ENCODE measurements around the gene KIF9.
"Not testable (repeated sequence)": the region's sequence is repeated elsewhere in the genome, so short reads cannot be mapped to it uniquely, and the experiment has no call there.

KIF9 gene

DNA sequence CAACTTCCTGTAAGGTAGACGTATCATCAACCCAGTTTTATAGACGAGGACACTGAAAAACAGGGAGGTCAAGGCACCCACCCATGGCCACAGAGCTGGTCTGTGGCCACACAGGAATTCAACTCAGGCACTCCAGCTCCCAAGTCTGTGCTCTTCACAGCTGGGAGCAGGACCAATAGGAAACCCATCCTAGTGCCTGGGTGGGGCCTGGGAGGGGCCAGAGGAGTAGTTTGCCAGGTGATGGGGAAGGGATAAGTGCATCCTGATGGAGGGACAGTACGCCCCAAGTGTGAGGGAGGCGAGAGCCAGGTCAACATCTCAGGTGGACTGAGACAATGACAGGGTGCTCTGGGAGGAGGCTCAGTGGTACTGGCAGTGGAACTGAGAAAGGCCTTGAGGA, 22.0 kb downstream of the KIF9 start:
- Histone ChIP-seq H3K14ac (ENCODE audit: low read length) (no peak overlapping the region), H3K4ac (ENCODE audit: low read length) (no peak overlapping the region), H3K36me3 (replicated peaks in 1 of 2; ENCODE audit: control insufficient read depth in 2 of 2, insufficient read depth in 2 of 2, low read length in 2 of 2) (no peaks in the 10 kb centered on the region), H3K4me1 (ENCODE audit: control insufficient read depth in 2 of 2, insufficient read depth in 1 of 2, low read depth in 1 of 2, low read length in 2 of 2) (peaks cover 0 to 7% of the 10 kb centered on the region in 2 donors), H4K91ac (ENCODE audit: low read depth, low read length, poor library complexity) (no peak overlapping the region), H2AFZ (ENCODE audit: low read length) (no peak overlapping the region), H3K4me3 (ENCODE audit: low read length in 2 of 2) (no peak overlapping the region), H2BK15ac (ENCODE audit: low read length) (no peak overlapping the region), H3K27me3 (ENCODE audit: control insufficient read depth in 3 of 3, insufficient read depth in 3 of 3, low read depth in 1 of 3, low read length in 3 of 3) (peaks cover 0 to 6% (median 0%) of the 10 kb centered on the region in 3 experiments), H2BK120ac (ENCODE audit: low read depth, low read length) (no peak overlapping the region), H4K8ac (ENCODE audit: low read depth, low read length) (no peak overlapping the region), H2AK5ac (ENCODE audit: low read depth, low read length) (peak overlapping the region; percentile 66), H3K23ac (ENCODE audit: low read depth, low read length, poor library complexity) (no peak overlapping the region), H3K9me3 (replicated peaks in 1 of 2; ENCODE audit: control insufficient read depth in 2 of 2, insufficient read depth in 1 of 2, low read depth in 1 of 2, low read length in 2 of 2) (peaks cover 0 to 1% of the 10 kb centered on the region in 2 donors), H3K4me2 (ENCODE audit: insufficient read depth, low read length, poor library complexity, severe bottlenecking) (no peak overlapping the region), H3K79me1 (ENCODE audit: low read depth, low read length) (no peaks in the 10 kb centered on the region), H3K27ac (replicated peaks; ENCODE audit: low read length) (no peak overlapping the region), H2BK12ac (ENCODE audit: low read length) (no peak overlapping the region), H3K18ac (ENCODE audit: low read length) (no peak overlapping the region), H2BK5ac (ENCODE audit: low read length) (no peak overlapping the region), H3K9ac (ENCODE audit: low read depth, low read length, poor library complexity) (no peak overlapping the region)
- no peak for DNase-seq (ENCODE audit: low spot score)
- WGBS, 2 donors (ENCODE audit: extremely low coverage in 2 of 2, insufficient read length in 2 of 2, insufficient replicate concordance in 1 of 2): no CpG with 5 or more reads among the region's 4 CpGs

DNA sequence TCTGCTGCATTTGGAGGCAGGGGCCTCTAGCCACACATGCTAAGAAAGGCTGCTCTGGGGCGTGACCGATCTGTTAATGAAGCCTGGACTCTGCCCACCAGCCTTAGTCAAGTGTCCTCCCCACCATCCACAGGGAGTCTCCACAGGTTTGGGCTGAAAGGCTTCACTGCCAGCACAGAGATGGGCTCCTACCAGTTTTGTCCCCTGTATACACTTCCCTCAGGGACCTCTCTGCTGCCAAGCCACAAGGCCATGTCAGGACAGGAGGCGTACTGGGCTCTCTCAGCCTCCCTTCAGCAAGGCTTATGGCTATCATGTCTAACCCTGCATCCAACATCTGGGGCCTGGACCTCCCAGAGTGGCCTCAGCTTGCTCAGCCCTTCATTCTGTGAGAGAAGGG, 23.5 kb downstream of the KIF9 start:
- H3K4me1 ChIP-seq (ENCODE audit: control insufficient read depth in 2 of 2, insufficient read depth in 1 of 2, low read depth in 1 of 2, low read length in 2 of 2): peaks cover 0 to 7% of the 10 kb centered on the region in 2 donors
- H3K4ac ChIP-seq (ENCODE audit: low read length): no peak overlapping the region
- no peak overlapping the region for H4K8ac ChIP-seq (ENCODE audit: low read depth, low read length)
- no peak overlapping the region for H3K9ac ChIP-seq (ENCODE audit: low read depth, low read length, poor library complexity)
- no peak overlapping the region for H2BK120ac ChIP-seq (ENCODE audit: low read depth, low read length)
- no peak overlapping the region for H4K91ac ChIP-seq (ENCODE audit: low read depth, low read length, poor library complexity)
- peak overlapping the region; percentile 100 for H3K14ac ChIP-seq (ENCODE audit: low read length)
- H3K23ac ChIP-seq (ENCODE audit: low read depth, low read length, poor library complexity): peak overlapping the region; percentile 11
- H3K79me1 ChIP-seq (ENCODE audit: low read depth, low read length): no peaks in the 10 kb centered on the region
- H2BK12ac ChIP-seq (ENCODE audit: low read length): peak overlapping the region; percentile 46
- peaks cover 0 to 1% of the 10 kb centered on the region in 2 donors for H3K9me3 ChIP-seq (replicated peaks in 1 of 2; ENCODE audit: control insufficient read depth in 2 of 2, insufficient read depth in 1 of 2, low read depth in 1 of 2, low read length in 2 of 2)
- peak overlapping the region; percentile 96 for H2AK5ac ChIP-seq (ENCODE audit: low read depth, low read length)
- peak overlapping the region in 1 of 2 donors; percentile 4 for H3K4me3 ChIP-seq (ENCODE audit: low read length in 2 of 2)
- no CpG with 5 or more reads among the region's 3 CpGs for WGBS, 2 donors (ENCODE audit: extremely low coverage in 2 of 2, insufficient read length in 2 of 2, insufficient replicate concordance in 1 of 2)
- peak overlapping the region; percentile 99 for H2BK15ac ChIP-seq (ENCODE audit: low read length)
- H3K4me2 ChIP-seq (ENCODE audit: insufficient read depth, low read length, poor library complexity, severe bottlenecking): no peak overlapping the region
- peaks cover 0 to 10% (median 0%) of the 10 kb centered on the region in 3 experiments for H3K27me3 ChIP-seq (ENCODE audit: control insufficient read depth in 3 of 3, insufficient read depth in 3 of 3, low read depth in 1 of 3, low read length in 3 of 3)
- no peak for DNase-seq (ENCODE audit: low spot score)
- no peaks in the 10 kb centered on the region for H3K36me3 ChIP-seq (replicated peaks in 1 of 2; ENCODE audit: control insufficient read depth in 2 of 2, insufficient read depth in 2 of 2, low read length in 2 of 2)
- peak overlapping the region; percentile 11 for H2AFZ ChIP-seq (ENCODE audit: low read length)
- no peak overlapping the region for H3K27ac ChIP-seq (replicated peaks; ENCODE audit: low read length)
- H3K18ac ChIP-seq (ENCODE audit: low read length): peak overlapping the region; percentile 94
- H2BK5ac ChIP-seq (ENCODE audit: low read length): peak overlapping the region; percentile 49

DNA sequence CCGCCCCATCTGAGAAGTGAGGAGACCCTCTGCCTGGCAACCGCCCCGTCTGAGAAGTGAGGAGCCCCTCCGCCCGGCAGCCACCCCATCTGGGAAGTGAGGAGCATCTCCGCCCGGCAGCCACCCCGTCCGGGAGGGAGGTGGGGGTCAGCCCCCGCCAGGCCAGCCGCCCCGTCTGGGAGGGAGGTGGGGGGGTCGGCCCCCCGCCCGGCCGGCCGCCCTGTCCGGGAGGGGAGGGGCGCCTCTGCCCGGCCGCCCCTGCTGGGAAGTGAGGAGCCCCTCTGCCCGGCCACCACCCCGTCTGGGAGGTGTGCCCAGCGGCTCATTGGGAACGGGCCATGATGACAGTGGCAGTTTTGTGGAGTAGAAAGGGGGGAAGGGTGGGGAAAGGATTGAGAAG, 26.3 kb downstream of the KIF9 start:
- not testable (repeated sequence) for H3K27ac ChIP-seq (replicated peaks; ENCODE audit: low read length); H3K9me3 ChIP-seq (replicated peaks in 1 of 2; ENCODE audit: control insufficient read depth in 2 of 2, insufficient read depth in 1 of 2, low read depth in 1 of 2, low read length in 2 of 2); H3K4me3 ChIP-seq (ENCODE audit: low read length in 2 of 2); H2BK15ac ChIP-seq (ENCODE audit: low read length); H3K23ac ChIP-seq (ENCODE audit: low read depth, low read length, poor library complexity); H3K4ac ChIP-seq (ENCODE audit: low read length); H2BK120ac ChIP-seq (ENCODE audit: low read depth, low read length); H3K18ac ChIP-seq (ENCODE audit: low read length); H3K14ac ChIP-seq (ENCODE audit: low read length); H3K4me2 ChIP-seq (ENCODE audit: insufficient read depth, low read length, poor library complexity, severe bottlenecking); H3K79me1 ChIP-seq (ENCODE audit: low read depth, low read length); H3K4me1 ChIP-seq (ENCODE audit: control insufficient read depth in 2 of 2, insufficient read depth in 1 of 2, low read depth in 1 of 2, low read length in 2 of 2); H4K8ac ChIP-seq (ENCODE audit: low read depth, low read length); H2BK12ac ChIP-seq (ENCODE audit: low read length); H2AK5ac ChIP-seq (ENCODE audit: low read depth, low read length); DNase-seq (ENCODE audit: low spot score); H2AFZ ChIP-seq (ENCODE audit: low read length); H3K36me3 ChIP-seq (replicated peaks in 1 of 2; ENCODE audit: control insufficient read depth in 2 of 2, insufficient read depth in 2 of 2, low read length in 2 of 2); H4K91ac ChIP-seq (ENCODE audit: low read depth, low read length, poor library complexity); H3K9ac ChIP-seq (ENCODE audit: low read depth, low read length, poor library complexity); H2BK5ac ChIP-seq (ENCODE audit: low read length)
- peaks cover 0 to 12% (median 0%) of the 10 kb centered on the region in 3 experiments for H3K27me3 ChIP-seq (ENCODE audit: control insufficient read depth in 3 of 3, insufficient read depth in 3 of 3, low read depth in 1 of 3, low read length in 3 of 3)
- no CpG with 5 or more reads among the region's 25 CpGs for WGBS, 2 donors (ENCODE audit: extremely low coverage in 2 of 2, insufficient read length in 2 of 2, insufficient replicate concordance in 1 of 2)

DNA sequence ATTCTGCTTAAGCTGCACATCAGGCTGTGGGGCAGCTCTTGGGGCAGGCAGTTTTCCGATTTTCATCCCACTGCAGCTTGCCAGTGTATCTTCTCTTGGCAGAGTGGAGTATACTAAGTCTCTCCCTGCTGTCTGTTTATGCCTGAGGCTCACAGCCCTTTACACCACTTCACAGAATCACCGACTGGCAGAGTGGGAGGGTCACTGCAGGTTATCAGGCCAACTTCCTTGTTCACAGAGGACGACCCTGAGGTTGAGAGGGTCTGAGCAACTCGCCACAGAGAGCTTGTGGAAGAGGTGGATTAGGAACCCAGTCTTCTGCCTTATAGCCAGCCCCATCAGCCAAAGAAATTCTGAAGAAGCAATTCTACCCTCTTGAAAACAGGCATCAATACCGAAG, 30.9 kb downstream of the KIF9 start:
- no peak overlapping the region for H3K14ac ChIP-seq (ENCODE audit: low read length)
- no peak overlapping the region for H3K4me3 ChIP-seq (ENCODE audit: low read length in 2 of 2)
- peak overlapping the region; percentile 37 for H2AFZ ChIP-seq (ENCODE audit: low read length)
- no peaks in the 10 kb centered on the region for H3K4me1 ChIP-seq (ENCODE audit: control insufficient read depth in 2 of 2, insufficient read depth in 1 of 2, low read depth in 1 of 2, low read length in 2 of 2)
- no peak overlapping the region for H4K91ac ChIP-seq (ENCODE audit: low read depth, low read length, poor library complexity)
- H3K9me3 ChIP-seq (replicated peaks in 1 of 2; ENCODE audit: control insufficient read depth in 2 of 2, insufficient read depth in 1 of 2, low read depth in 1 of 2, low read length in 2 of 2): no peaks in the 10 kb centered on the region
- H3K9ac ChIP-seq (ENCODE audit: low read depth, low read length, poor library complexity): no peak overlapping the region
- no peak overlapping the region for H3K18ac ChIP-seq (ENCODE audit: low read length)
- no peak overlapping the region for H2BK5ac ChIP-seq (ENCODE audit: low read length)
- WGBS, 2 donors (ENCODE audit: extremely low coverage in 2 of 2, insufficient read length in 2 of 2, insufficient replicate concordance in 1 of 2): no CpG with 5 or more reads among the region's 5 CpGs
- H2BK15ac ChIP-seq (ENCODE audit: low read length): no peak overlapping the region
- H3K27ac ChIP-seq (replicated peaks; ENCODE audit: low read length): no peak overlapping the region
- H2BK12ac ChIP-seq (ENCODE audit: low read length): no peak overlapping the region
- no peak overlapping the region for H3K4me2 ChIP-seq (ENCODE audit: insufficient read depth, low read length, poor library complexity, severe bottlenecking)
- H2BK120ac ChIP-seq (ENCODE audit: low read depth, low read length): no peak overlapping the region
- H3K27me3 ChIP-seq (ENCODE audit: control insufficient read depth in 3 of 3, insufficient read depth in 3 of 3, low read depth in 1 of 3, low read length in 3 of 3): peaks cover 0 to 6% (median 0%) of the 10 kb centered on the region in 3 experiments
- no peaks in the 10 kb centered on the region for H3K79me1 ChIP-seq (ENCODE audit: low read depth, low read length)
- H3K4ac ChIP-seq (ENCODE audit: low read length): no peak overlapping the region
- no peaks in the 10 kb centered on the region for H3K36me3 ChIP-seq (replicated peaks in 1 of 2; ENCODE audit: control insufficient read depth in 2 of 2, insufficient read depth in 2 of 2, low read length in 2 of 2)
- H4K8ac ChIP-seq (ENCODE audit: low read depth, low read length): no peak overlapping the region
- no peak overlapping the region for H2AK5ac ChIP-seq (ENCODE audit: low read depth, low read length)
- H3K23ac ChIP-seq (ENCODE audit: low read depth, low read length, poor library complexity): no peak overlapping the region
- DNase-seq (ENCODE audit: low spot score): no peak

All from neuronal stem cell (in vitro differentiated cells).